Activated B cell treated with CpG ODN at 0.5 μM for 24 hours (primary cell): ENCODE data around the gene NRXN3. TPM values are rescaled to one million over a fixed set of nuclear protein-coding genes. Genes with fewer than 3 reads are reported as not detected.

ENCODE experiments used
- ATAC-seq: fragments of 200-7000 bp; cut with Tn5 transposase; one replicate; pipeline ENCODE4 v1.10.0; 2021; ENCODE audit warnings: low read depth, mild to moderate bottlenecking, moderate library complexity
- CTCF ChIA-PET: fragments of 350-600 bp; sonication (Branson Sonifier 250); formaldehyde crosslinking; loops from one replicate; lab custom pipeline; 2021; ENCODE audit warnings: antibody characterized with exemption; lab: Charles Lee
- POLR2A ChIA-PET: fragments of 350-600 bp; sonication (Branson Sonifier 250); formaldehyde crosslinking; loops from one replicate; lab custom pipeline; 2021; ENCODE audit warnings: antibody characterized with exemption; lab: Charles Lee
- DNase-seq: peaks from one replicate; pipeline ENCODE4 v3.0.0; 2022
- H3K27ac Mint-ChIP-seq: one replicate; pipeline ENCODE4 v1.8.0; 2020; ENCODE audit warnings: mixed read lengths
- H3K27me3 Mint-ChIP-seq: one replicate; pipeline ENCODE4 v1.8.0; 2021; ENCODE audit warnings: mixed read lengths
- H3K36me3 Mint-ChIP-seq: one replicate; pipeline ENCODE4 v1.8.0; 2021; ENCODE audit warnings: low read depth, mixed read lengths
- H3K4me1 Mint-ChIP-seq: one replicate; pipeline ENCODE4 v1.8.0; 2021; ENCODE audit warnings: mixed read lengths
- H3K4me3 Mint-ChIP-seq: one replicate; pipeline ENCODE4 v1.8.0; 2020; ENCODE audit warnings: mild to moderate bottlenecking, mixed read lengths
- H3K9me3 Mint-ChIP-seq: one replicate; pipeline ENCODE4 v1.8.0; 2020; ENCODE audit warnings: mixed read lengths
- CTCF ChIP-seq: fragments of 200-600 bp; IDR thresholded peaks from one replicate; pipeline ENCODE4 v1.8.0; 2022; ENCODE audit warnings: antibody characterized with exemption, mild to moderate bottlenecking
- intact Hi-C: fragments of 100-400 bp; cut with micrococcal nuclease; formaldehyde crosslinking; loops from one replicate; pipeline ENCODE4 v1.15.1; 2024
- total RNA-seq: library from RNA; stranded (reverse); gene quantifications from 2 replicates; pipeline ENCODE4 v1.2.3, GENCODE V29; 2022

NRXN3 gene
- total RNA-seq, 1 donor from 2014 or later: not detected

- CTCF ChIA-PET: no interaction called here
- TF ChIP-seq CTCF: no peak
- no peak overlapping the region for H3K4me3 Mint-ChIP-seq
- H3K4me1 Mint-ChIP-seq: no peaks in the 10 kb centered on the region
- no peaks in the 10 kb centered on the region for H3K36me3 Mint-ChIP-seq
- DNase-seq: no peak
- no peaks in the 10 kb centered on the region for H3K9me3 Mint-ChIP-seq
- intact Hi-C loops: no loop called here
- no peak overlapping the region for H3K27ac Mint-ChIP-seq
- POLR2A ChIA-PET: no interaction called here
- no peak for ATAC-seq
- H3K27me3 Mint-ChIP-seq: no peaks in the 10 kb centered on the region
Observed at GRCh38 chr14:78608998-78609787, 439.0 kb downstream of the NRXN3 start.

GRCh38 chr14:78610994-78611393, 440.8 kb downstream of the NRXN3 start:
- no peak for DNase-seq
- intact Hi-C loops: no loop called here
- Mint-ChIP-seq H3K4me1 (no peaks in the 10 kb centered on the region), H3K27me3 (no peaks in the 10 kb centered on the region), H3K4me3 (no peak overlapping the region), H3K9me3 (no peaks in the 10 kb centered on the region), H3K27ac (no peak overlapping the region), H3K36me3 (no peaks in the 10 kb centered on the region)
- ATAC-seq: no peak
- no peak for TF ChIP-seq CTCF
- ChIA-PET CTCF (no interaction called here), POLR2A (no interaction called here)

- Mint-ChIP-seq H3K9me3 (no peaks in the 10 kb centered on the region), H3K4me1 (no peaks in the 10 kb centered on the region), H3K4me3 (no peak overlapping the region), H3K27ac (no peak overlapping the region), H3K36me3 (no peaks in the 10 kb centered on the region), H3K27me3 (no peaks in the 10 kb centered on the region)
- no peak for TF ChIP-seq CTCF
- ATAC-seq: no peak
- ChIA-PET CTCF (no interaction called here), POLR2A (no interaction called here)
- intact Hi-C loops: no loop called here
- no peak for DNase-seq
Observed at GRCh38 chr14:78611796-78612571, 441.8 kb downstream of the NRXN3 start.

GRCh38 chr14:78612666-78613065, 442.5 kb downstream of the NRXN3 start:
- Mint-ChIP-seq H3K27me3 (no peaks in the 10 kb centered on the region), H3K27ac (no peak overlapping the region), H3K4me3 (no peak overlapping the region), H3K36me3 (no peaks in the 10 kb centered on the region), H3K4me1 (no peaks in the 10 kb centered on the region), H3K9me3 (no peaks in the 10 kb centered on the region)
- DNase-seq: no peak
- CTCF ChIA-PET: no interaction called here
- intact Hi-C loops: no loop called here
- POLR2A ChIA-PET: no interaction called here
- TF ChIP-seq CTCF: no peak
- ATAC-seq: no peak

- Mint-ChIP-seq H3K36me3 (no peaks in the 10 kb centered on the region), H3K27me3 (no peaks in the 10 kb centered on the region), H3K4me1 (no peaks in the 10 kb centered on the region), H3K27ac (no peak overlapping the region), H3K4me3 (no peak overlapping the region), H3K9me3 (no peaks in the 10 kb centered on the region)
- ATAC-seq (no peak), DNase-seq (no peak)
- no peak for TF ChIP-seq CTCF
- intact Hi-C loops: no loop called here
- ChIA-PET POLR2A (no interaction called here), CTCF (no interaction called here)
Observed at GRCh38 chr14:78614593-78614992, 444.4 kb downstream of the NRXN3 start.
